Esophagus mucosa (tissue), 1 donor: ENCODE results near the gene NOC4L. TPM values are rescaled to one million over a fixed set of nuclear protein-coding genes. Genes with fewer than 3 reads are reported as not detected.

ENCODE experiments used
- ATAC-seq: fragments of 200-7000 bp; cut with Tn5 transposase; one replicate; pipeline ENCODE4 v1.9.1; 2020
- total RNA-seq: library from RNA; stranded (reverse); gene quantifications from one replicate; pipeline ENCODE4 v1.2.4, GENCODE V29; 2023
- donor health status: DM: yes; HTN: yes; CAD: no.

The NOC4L gene
- total RNA-seq, 1 donor from 2014 or later, result 18.1 TPM

DNA sequence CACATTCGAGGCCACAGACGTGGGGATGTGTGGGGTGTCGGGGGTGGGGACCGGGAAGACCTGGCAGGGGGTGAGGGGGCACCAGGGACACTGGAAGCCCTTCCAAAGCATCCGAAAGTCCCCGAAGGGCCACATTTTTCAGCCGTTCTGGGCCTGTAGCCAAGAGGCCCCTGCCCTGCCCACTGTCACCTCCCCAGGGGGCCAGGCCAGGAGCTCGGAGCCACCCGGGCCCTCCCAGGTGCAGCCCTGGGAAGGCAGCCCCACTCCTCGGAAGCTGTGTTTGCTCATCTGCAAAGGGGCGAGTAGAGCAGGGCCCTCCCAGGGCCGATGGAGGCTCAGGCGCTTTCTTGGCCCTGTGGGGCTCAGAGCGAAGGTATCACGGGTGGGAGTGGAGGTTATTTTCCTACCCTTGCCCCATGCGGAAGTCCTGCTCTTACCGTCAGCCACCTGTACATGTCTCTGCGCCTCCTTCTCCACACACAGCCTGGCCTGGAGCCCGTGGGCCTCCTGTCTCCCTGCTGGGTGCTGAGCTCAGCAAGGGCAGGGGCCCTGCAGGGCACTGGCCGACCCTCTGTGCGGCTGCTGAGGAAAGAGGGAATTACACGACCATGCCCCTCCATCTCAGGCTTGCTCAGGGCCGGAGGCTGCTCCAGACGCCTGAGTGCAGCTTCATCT lies 27.2 kb downstream of the NOC4L start:
- no peak for ATAC-seq

DNA sequence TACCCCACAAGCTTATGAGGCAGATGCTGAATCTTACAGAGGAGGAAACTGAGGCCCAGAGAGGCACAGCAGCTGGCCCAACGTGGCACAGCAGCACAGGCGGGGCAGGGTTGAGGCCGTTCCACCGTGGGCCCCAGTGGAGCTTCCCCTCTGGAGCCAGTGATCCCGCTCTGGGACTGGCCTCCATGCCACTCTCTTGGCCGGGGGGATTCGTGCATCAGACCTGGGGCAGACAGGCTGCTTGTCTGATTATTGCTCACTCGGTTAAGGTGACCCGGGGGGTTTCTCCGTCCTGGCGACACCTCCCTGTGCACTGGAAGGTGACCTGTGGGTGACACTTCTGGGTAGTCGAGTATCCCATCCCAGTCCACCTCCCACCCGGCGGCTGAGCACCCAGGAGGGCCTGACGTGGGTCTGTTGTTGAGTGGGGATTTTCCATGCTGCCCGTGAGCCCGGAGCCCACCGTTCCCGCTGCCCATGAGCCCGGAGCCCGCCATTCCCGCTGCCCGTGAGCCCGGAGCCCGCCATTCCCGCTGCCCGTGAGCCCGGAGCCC lies 27.8 kb downstream of the NOC4L start:
- no peak for ATAC-seq

GRCh38 chr12:132172619-132173018 lies 28.4 kb downstream of the NOC4L start:
- ATAC-seq, result no peak

DNA sequence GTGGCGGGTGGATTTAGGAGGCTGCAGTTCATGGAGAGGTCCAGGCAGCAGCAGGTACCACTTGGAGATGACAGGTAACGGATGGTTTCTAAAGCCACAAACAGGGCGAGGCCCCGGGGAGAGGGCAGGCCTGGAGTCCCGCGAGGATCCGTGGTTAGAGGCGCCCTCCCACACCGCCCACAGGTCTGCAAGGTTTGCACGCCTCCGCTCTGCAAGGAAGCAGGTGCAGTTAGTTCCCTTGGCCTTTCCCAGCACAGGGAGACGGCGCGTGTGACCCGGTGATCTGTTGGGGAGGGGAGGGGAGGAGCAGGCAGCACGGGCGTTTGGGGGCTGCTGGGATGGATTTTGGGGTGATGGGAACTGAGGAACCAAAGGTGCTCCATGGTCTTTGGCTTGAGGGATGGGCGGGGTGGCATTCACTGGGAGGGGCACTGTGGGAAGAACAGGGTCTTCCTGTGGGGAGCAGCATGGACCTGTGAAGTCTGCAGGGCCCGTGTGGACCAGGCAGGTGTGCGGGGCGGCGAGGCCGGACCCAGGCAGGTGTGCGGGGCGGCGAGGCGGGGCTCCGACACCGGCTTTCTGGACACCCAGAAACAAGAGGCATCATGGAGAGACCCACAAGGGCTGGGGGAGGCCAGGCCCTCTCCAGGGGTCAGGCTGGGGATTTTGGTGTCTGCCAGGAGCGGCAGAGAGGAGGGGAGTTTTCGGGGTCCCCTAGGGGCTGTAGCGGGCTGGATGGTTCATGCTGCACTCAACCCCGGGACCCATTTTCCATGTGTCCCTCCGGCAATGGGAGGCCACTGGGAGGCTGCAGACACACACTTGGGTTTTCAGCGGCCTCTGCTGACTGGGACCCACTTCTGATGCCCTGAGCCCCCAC lies 29.1 kb downstream of the NOC4L start:
- no peak for ATAC-seq

DNA sequence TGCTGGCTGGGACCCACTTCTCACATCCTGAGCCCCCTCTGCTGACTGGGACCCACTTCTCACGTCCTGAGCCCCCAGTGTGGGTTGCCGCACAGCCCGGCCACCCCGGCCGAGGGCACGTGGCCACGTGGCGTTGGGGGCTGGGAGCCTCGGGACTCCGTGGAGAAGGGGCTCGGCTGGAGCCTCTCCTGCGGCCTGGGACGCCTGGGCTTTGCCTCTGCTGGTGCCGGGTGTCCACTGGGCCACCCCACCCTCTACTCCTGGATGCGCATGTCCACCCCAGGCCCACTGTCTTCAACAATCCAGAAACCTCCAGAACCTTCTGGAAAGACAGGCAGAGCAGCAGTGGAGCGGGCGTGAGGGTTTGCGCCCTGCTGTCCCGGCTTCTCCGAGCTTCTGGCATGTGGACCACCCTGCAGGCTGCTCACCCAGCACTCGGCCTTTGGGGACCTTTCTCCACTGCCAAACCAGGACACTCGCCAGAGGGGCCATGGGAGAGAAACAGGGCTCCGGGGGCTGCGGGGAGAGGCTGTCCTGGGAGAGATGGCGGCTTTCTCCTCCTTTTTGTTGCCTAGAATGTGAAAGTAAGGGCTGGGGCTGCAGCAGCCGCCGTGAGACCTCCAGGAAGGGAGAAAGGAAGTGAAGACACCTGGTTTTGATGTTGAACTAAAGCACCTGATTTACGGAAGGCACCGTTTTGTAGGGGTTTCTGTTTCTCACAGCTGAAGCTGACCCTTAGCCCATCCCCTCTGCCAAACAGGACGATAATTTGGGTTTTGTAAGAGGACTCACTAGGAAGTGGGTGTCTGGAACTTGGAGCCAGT lies 30.0 kb downstream of the NOC4L start:
- ATAC-seq, result no peak

DNA sequence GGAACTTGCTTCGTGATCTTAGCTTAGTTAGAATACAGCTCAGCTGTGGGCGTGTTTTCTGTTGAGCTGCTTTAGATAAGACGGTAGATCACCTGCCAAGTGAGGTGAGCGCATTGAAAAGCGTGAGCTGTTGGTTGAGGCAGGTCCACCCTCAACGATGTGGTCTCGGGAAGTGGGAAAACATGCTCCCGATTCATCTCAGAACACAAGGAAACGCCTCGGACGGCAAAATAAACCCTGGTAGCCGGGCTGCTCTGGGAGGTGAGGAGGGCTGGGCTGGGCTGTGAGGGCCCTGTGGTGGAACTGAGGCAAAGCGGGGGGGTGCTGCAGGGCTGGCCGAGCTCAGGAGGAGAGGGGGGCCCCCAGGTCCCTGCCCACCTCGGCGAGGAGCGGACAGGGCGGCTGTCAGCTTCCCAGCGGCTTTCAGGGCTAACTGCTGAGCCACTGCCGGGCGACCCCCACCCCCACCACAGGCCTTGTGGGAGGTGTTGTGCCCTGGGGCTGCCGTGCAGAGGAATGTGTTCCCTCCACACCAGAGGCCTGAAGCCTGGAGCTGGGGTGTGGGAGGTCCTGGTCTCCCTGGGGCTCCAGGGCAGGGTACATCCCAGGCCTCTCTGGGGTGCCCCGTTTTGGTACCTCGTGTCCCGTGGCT lies 30.7 kb downstream of the NOC4L start:
- ATAC-seq, result no peak

- peak; percentile 38 for ATAC-seq
These were observed 31.5 kb downstream of the NOC4L start for GRCh38 chr12:132175496-132176384.

DNA sequence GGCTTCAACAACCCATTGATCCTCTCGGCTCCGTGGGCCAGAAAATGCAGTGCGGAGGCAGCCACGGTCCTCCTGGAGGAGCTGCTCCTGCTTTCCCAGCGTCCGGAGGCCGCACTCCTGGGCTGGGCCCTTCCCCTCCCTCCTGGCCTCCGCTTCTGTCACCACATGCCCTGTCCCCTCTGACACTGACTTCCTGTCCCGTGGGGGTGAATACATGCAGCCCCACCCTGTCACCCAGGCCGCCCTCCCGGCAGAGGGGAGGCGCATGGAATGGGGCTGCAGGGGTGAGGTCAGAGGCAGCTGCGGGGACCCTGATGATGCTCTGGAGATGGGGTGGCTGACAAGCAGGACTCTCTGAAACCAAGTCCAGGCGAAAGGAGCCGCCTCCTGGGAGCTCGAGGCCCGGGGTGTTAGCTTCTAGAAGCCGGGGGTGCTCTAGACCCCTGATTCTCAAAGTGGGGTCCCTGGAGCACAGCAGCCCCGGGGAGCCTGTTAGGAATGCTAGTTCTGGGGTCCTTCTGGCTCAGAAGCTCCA lies 32.2 kb downstream of the NOC4L start:
- no peak for ATAC-seq

DNA sequence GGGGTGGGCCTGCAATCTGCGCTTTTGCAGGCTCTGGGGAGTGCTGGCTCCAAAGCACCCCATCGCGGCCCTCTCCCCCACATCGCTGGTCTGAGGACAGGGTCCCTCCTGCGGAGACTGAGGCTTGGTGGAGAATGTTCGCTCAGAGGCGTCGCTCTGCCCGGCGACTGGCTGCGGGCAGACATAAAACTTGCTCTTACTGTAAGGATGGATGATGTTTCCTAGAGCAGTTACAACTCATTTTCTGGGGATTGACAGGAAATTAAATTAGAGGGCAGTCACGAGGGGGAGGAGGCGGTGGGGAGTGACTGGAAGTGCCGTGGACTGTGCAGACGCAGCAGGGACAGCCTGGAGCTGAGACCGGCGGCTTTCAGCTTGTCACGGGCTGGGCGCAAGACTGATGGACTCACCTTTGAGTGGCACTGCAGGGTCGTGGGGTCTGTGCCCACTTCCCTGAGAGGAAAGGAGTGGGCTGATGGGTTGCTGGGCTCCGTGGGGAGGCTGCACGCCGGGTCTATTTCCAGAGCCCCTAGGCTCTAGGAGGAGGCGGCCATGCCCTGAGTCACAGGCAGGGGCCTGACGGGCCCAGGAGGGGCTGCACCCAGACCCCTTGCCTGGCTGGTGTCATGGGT lies 32.8 kb downstream of the NOC4L start:
- no peak for ATAC-seq

DNA sequence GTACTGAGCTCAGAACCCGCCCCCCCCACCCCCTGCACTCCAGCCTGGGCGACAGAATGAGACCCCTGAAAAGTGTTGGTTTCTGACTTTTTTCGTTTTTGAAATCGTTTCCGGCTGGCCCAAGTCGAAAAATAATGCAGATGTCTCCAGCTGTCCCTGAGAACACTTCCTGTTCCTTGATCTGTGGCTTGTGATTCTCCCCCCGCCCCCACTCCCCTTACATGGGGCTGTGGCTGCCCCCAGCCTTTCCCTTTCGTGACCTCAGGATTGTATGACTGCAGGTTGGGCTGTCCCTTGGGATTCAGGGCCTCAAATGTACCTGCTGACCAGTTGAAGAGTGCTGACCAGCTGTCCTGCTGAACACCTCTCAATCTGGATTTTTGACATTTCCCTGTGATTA lies 34.1 kb downstream of the NOC4L start:
- no peak for ATAC-seq

DNA sequence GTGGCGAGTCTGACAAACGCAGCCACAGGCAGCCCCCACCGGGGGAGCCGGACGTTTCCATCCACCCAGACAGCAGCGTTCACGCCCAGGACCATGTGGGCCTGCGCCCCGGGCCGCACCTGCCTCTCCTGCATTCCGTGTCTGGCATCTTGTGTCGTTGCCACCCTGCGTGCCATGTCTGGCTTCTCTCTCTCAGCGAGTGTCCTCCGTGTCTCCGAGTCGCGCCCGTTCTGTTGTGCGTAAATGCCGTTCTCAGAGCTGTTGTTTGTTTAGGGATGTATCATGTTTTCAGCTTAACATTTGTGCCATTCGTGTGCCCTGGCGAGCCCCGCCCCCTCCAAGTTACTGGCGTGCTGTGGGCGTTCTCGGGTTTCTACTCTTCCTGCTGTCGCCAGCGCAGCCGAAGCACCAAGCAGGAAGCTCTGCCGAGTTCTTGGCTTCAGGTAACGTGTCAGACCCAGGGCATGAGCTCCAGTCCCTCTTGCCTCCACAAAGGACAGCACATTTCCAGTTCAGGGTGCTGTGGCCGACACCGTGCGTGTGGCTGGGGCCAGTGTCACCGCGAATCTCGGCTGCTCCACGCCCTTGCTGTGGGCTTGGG lies 34.6 kb downstream of the NOC4L start:
- ATAC-seq, result peak; percentile 5

GRCh38 chr12:132179431-132180362 lies 35.4 kb downstream of the NOC4L start:
- no peak for ATAC-seq

- ATAC-seq, result no peak
These were observed 36.6 kb downstream of the NOC4L start for GRCh38 chr12:132180648-132181546.

- ATAC-seq, result no peak
These were observed 37.4 kb downstream of the NOC4L start for GRCh38 chr12:132181570-132182200.

DNA sequence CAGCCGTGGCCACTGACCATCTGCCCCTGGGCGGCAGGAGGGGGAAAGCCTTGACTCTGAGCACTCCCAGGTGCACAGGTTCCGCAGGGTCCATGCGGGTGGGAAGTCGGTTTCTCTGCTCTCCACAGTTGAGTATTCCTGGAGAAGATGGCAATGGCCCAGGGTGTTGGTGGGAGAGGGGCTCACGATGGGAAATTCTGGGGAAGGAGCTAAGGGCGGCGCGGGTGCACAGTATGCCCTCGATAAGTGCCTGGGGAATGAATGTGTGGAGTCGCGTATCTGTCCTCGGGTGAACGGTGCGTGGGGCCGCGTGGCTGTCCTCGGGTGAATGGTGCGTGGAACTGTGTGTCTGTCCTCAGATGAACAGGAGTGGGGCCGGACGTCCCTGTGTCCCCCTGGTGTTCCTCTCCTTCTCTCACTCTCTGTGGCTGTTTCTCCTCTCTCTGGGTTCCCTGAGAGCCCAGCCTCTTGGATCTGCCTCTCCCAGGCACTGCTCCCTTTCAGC lies 38.0 kb downstream of the NOC4L start:
- no peak for ATAC-seq

GRCh38 chr12:132182711-132183365 lies 38.6 kb downstream of the NOC4L start:
- no peak for ATAC-seq
